ENCODE measurements around the gene DNAH14. TPM values are rescaled to one million over a fixed set of nuclear protein-coding genes. Genes with fewer than 3 reads are reported as not detected.

DNAH14 gene
- total and polyA plus RNA-seq, 2 donors from 2014 or later, result 6.6 to 25.1 TPM

DNA sequence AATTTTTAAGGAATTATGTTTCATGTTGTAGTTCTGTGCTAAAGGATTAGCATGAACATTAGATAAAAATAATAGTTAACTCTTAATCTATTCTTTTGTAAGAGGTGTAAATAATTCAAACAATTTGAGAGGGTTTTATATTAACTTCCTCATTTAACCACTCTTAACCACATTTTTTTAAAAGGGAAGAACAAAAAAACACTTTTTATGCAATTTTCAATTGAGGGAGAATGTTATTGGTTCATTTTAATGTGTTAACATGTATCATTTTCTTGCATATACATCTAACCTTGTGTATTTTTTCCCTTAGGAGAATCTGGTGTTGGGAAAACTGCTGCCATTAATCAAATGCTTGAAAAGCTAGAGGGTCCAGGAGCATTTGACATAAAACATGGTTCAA, 329.3 kb downstream of the DNAH14 start:
- H3K27me3 ChIP-seq (ENCODE audit: control insufficient read depth, insufficient read depth, low read length), result no peaks in the 10 kb centered on the region
- H3K4me1 ChIP-seq (ENCODE audit: control insufficient read depth in 2 of 3, insufficient read depth in 2 of 3, low read depth in 1 of 3, low read length in 3 of 3), result no peaks in the 10 kb centered on the region
- peaks cover 0 to 3% (median 0%) of the 10 kb centered on the region in 3 donors for H3K9me3 ChIP-seq (ENCODE audit: control insufficient read depth in 2 of 3, insufficient read depth in 1 of 3, low read length in 3 of 3)
- H3K36me3 ChIP-seq (ENCODE audit: control insufficient read depth in 2 of 3, insufficient read depth in 3 of 3, low read length in 3 of 3), result no peaks in the 10 kb centered on the region
- intact Hi-C loops (cut with DNase I), result no loop called here
- DNase-seq, result no peak
- FAIRE-seq, result no peak
- TF ChIP-seq, protein P1, sequence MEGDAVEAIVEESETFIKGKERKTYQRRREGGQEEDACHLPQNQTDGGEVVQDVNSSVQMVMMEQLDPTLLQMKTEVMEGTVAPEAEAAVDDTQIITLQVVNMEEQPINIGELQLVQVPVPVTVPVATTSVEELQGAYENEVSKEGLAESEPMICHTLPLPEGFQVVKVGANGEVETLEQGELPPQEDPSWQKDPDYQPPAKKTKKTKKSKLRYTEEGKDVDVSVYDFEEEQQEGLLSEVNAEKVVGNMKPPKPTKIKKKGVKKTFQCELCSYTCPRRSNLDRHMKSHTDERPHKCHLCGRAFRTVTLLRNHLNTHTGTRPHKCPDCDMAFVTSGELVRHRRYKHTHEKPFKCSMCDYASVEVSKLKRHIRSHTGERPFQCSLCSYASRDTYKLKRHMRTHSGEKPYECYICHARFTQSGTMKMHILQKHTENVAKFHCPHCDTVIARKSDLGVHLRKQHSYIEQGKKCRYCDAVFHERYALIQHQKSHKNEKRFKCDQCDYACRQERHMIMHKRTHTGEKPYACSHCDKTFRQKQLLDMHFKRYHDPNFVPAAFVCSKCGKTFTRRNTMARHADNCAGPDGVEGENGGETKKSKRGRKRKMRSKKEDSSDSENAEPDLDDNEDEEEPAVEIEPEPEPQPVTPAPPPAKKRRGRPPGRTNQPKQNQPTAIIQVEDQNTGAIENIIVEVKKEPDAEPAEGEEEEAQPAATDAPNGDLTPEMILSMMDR (IDR thresholded peaks at IDR 0.05; ENCODE audit: borderline replicate concordance, extremely low read depth, insufficient read depth), result no peak
- no peak overlapping the region for H3K27ac ChIP-seq (ENCODE audit: low read depth in 2 of 2, low read length in 2 of 2)
- no peak overlapping the region for H3K9ac ChIP-seq (ENCODE audit: low read length in 3 of 3)
- no peak overlapping the region for H3K4me3 ChIP-seq (ENCODE audit: low read length in 3 of 3)

DNA sequence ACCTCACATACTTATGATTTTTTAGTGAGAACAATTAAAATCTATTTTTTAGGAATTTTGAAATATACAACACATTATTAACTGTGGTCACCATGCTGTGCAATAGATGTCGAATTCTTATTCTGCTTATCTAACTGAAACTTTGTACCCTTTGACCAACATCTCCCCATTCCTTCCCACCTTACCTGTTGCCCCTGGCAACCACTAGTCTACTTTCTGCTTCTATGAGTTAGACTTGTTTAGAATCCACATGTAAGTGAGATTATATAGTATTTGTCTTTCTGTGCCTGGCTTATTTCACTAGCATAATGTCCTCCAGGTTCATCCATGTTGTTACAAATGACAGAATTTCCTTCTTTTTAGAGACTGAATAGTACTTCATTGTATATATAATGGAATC, 330.1 kb downstream of the DNAH14 start:
- H3K9ac ChIP-seq (ENCODE audit: low read length in 3 of 3), result no peak overlapping the region
- DNase-seq (no peak), FAIRE-seq (no peak)
- TF ChIP-seq, protein P1 (IDR thresholded peaks at IDR 0.05; ENCODE audit: borderline replicate concordance, extremely low read depth, insufficient read depth), result no peak
- H3K4me3 ChIP-seq (ENCODE audit: low read length in 3 of 3), result no peak overlapping the region
- H3K4me1 ChIP-seq (ENCODE audit: control insufficient read depth in 2 of 3, insufficient read depth in 2 of 3, low read depth in 1 of 3, low read length in 3 of 3), result no peaks in the 10 kb centered on the region
- no peaks in the 10 kb centered on the region for H3K36me3 ChIP-seq (ENCODE audit: control insufficient read depth in 2 of 3, insufficient read depth in 3 of 3, low read length in 3 of 3)
- intact Hi-C loops (cut with DNase I), result no loop called here
- no peaks in the 10 kb centered on the region for H3K27me3 ChIP-seq (ENCODE audit: control insufficient read depth, insufficient read depth, low read length)
- H3K27ac ChIP-seq (ENCODE audit: low read depth in 2 of 2, low read length in 2 of 2), result no peak overlapping the region
- H3K9me3 ChIP-seq (ENCODE audit: control insufficient read depth in 2 of 3, insufficient read depth in 1 of 3, low read length in 3 of 3), result peaks cover 0 to 3% (median 0%) of the 10 kb centered on the region in 3 donors

DNA sequence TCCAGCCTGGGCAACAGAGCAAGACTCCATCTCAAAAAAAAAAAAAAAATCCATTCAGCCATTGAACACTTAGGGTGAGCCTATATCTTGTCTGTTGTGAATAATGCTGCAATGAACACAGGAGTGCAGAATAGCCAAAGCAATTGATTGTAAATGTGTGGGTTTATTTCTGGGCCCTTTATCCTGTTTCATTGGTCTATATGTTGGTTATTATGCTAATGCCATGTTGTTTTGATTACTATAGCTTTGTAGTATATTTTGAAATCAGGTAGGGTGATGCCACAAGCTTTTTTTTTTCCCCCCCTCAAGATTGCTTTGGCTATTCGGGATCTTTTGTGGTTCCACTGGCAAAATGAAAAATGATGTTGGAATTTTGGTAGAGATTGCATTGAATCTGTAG, 330.8 kb downstream of the DNAH14 start:
- no peaks in the 10 kb centered on the region for H3K27me3 ChIP-seq (ENCODE audit: control insufficient read depth, insufficient read depth, low read length)
- no peaks in the 10 kb centered on the region for H3K4me1 ChIP-seq (ENCODE audit: control insufficient read depth in 2 of 3, insufficient read depth in 2 of 3, low read depth in 1 of 3, low read length in 3 of 3)
- TF ChIP-seq, protein P1 (IDR thresholded peaks at IDR 0.05; ENCODE audit: borderline replicate concordance, extremely low read depth, insufficient read depth), result no peak
- intact Hi-C loops (cut with DNase I), result no loop called here
- H3K27ac ChIP-seq (ENCODE audit: low read depth in 2 of 2, low read length in 2 of 2), result no peak overlapping the region
- no peak overlapping the region for H3K9ac ChIP-seq (ENCODE audit: low read length in 3 of 3)
- DNase-seq (no peak), FAIRE-seq (no peak)
- no peaks in the 10 kb centered on the region for H3K36me3 ChIP-seq (ENCODE audit: control insufficient read depth in 2 of 3, insufficient read depth in 3 of 3, low read length in 3 of 3)
- H3K9me3 ChIP-seq (ENCODE audit: control insufficient read depth in 2 of 3, insufficient read depth in 1 of 3, low read length in 3 of 3), result peaks cover 0 to 3% (median 0%) of the 10 kb centered on the region in 3 donors
- no peak overlapping the region for H3K4me3 ChIP-seq (ENCODE audit: low read length in 3 of 3)

DNA sequence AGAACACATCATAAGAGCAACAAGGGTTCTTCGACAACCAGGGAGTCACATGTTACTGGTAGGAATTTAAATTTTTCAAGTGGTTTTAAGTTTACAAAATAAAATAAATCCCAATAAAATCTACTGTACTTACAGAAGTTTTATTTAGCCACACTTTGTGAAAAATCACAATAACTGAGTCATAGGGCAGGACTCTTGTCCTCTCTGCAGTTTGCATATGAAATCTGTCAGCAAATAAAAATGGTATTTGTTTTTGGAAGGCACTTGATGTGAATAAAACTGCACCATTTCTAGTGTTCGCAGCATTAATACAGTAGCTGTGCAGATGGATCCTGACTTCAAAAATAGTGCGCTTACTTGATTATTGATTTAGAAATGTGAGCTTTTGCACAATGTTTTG, 348.0 kb downstream of the DNAH14 start:
- intact Hi-C loops (cut with DNase I), result no loop called here
- FAIRE-seq, result no peak
- no peak for DNase-seq
- Histone ChIP-seq H3K27ac (ENCODE audit: low read depth in 2 of 2, low read length in 2 of 2) (no peak overlapping the region), H3K27me3 (ENCODE audit: control insufficient read depth, insufficient read depth, low read length) (no peaks in the 10 kb centered on the region), H3K9me3 (ENCODE audit: control insufficient read depth in 2 of 3, insufficient read depth in 1 of 3, low read length in 3 of 3) (peaks cover 0 to 14% (median 0%) of the 10 kb centered on the region in 3 donors), H3K4me1 (ENCODE audit: control insufficient read depth in 2 of 3, insufficient read depth in 2 of 3, low read depth in 1 of 3, low read length in 3 of 3) (no peaks in the 10 kb centered on the region), H3K36me3 (ENCODE audit: control insufficient read depth in 2 of 3, insufficient read depth in 3 of 3, low read length in 3 of 3) (no peaks in the 10 kb centered on the region), H3K4me3 (ENCODE audit: low read length in 3 of 3) (no peak overlapping the region), H3K9ac (ENCODE audit: low read length in 3 of 3) (no peak overlapping the region)
- TF ChIP-seq, protein P1 (IDR thresholded peaks at IDR 0.05; ENCODE audit: borderline replicate concordance, extremely low read depth, insufficient read depth), result no peak
